ENCODE measurements around the gene TMEM72.
"Not testable (repeated sequence)": the region's sequence is repeated elsewhere in the genome, so short reads cannot be mapped to it uniquely, and the experiment has no call there.

The TMEM72 gene

GRCh38 chr10:44911081-44911540 is at the start of gene TMEM72:
Gene TMEM72, plus strand, starts transcription at chr10:44911337. Its CDS starts 176 bp downstream, at chr10:44911513.
- DNase-seq, result no peak

- DNase-seq, result no peak
Measured at GRCh38 chr10:44862006-44862751, 49.0 kb upstream of the TMEM72 start.

- no peak for DNase-seq
Measured at GRCh38 chr10:44862924-44863323, 48.2 kb upstream of the TMEM72 start.

- DNase-seq, result no peak
Measured at GRCh38 chr10:44863344-44864047, 47.6 kb upstream of the TMEM72 start.

GRCh38 chr10:44864051-44864450 is 47.1 kb upstream of the TMEM72 start:
- no peak for DNase-seq

GRCh38 chr10:44864637-44865288 is 46.4 kb upstream of the TMEM72 start:
- DNase-seq, result peak in 1 of 2 experiments; percentile 49

GRCh38 chr10:44865289-44865671 is 45.9 kb upstream of the TMEM72 start:
- DNase-seq, result no peak

- DNase-seq, result not testable (repeated sequence)
Measured at GRCh38 chr10:44866367-44866766, 44.8 kb upstream of the TMEM72 start.

- DNase-seq, result no peak
Measured at GRCh38 chr10:44870031-44870430, 41.1 kb upstream of the TMEM72 start.

- DNase-seq, result no peak
Measured at GRCh38 chr10:44873160-44873559, 38.0 kb upstream of the TMEM72 start.

GRCh38 chr10:44874166-44874565 is 37.0 kb upstream of the TMEM72 start:
- DNase-seq, result no peak

GRCh38 chr10:44878706-44879530 is 32.2 kb upstream of the TMEM72 start:
- DNase-seq, result peak; percentile 62 to 69

- no peak for DNase-seq
Measured at GRCh38 chr10:44879531-44879899, 31.6 kb upstream of the TMEM72 start.

GRCh38 chr10:44880090-44880715 is 30.9 kb upstream of the TMEM72 start:
- no peak for DNase-seq

GRCh38 chr10:44881649-44882048 is 29.5 kb upstream of the TMEM72 start:
- no peak for DNase-seq

- DNase-seq, result no peak
Measured at GRCh38 chr10:44882166-44882720, 28.9 kb upstream of the TMEM72 start.

- DNase-seq, result no peak
Measured at GRCh38 chr10:44883593-44884331, 27.4 kb upstream of the TMEM72 start.

GRCh38 chr10:44885710-44886109 is 25.4 kb upstream of the TMEM72 start:
- DNase-seq, result no peak

- DNase-seq, result no peak
Measured at GRCh38 chr10:44886966-44887365, 24.2 kb upstream of the TMEM72 start.

- DNase-seq, result no peak
Measured at GRCh38 chr10:44888886-44889285, 22.3 kb upstream of the TMEM72 start.

GRCh38 chr10:44889834-44890233 is 21.3 kb upstream of the TMEM72 start:
- DNase-seq, result no peak

Data from SHP77 (cell line).